NAMALWA (cell line): ENCODE results near the gene PF4V1.

ENCODE experiments used
- DNase-seq: peaks from one replicate; pipeline ENCODE4 v3.0.0-alpha.2; 2015; ENCODE audit warnings: low spot score

PF4V1 gene, protein sequence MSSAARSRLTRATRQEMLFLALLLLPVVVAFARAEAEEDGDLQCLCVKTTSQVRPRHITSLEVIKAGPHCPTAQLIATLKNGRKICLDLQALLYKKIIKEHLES

DNA sequence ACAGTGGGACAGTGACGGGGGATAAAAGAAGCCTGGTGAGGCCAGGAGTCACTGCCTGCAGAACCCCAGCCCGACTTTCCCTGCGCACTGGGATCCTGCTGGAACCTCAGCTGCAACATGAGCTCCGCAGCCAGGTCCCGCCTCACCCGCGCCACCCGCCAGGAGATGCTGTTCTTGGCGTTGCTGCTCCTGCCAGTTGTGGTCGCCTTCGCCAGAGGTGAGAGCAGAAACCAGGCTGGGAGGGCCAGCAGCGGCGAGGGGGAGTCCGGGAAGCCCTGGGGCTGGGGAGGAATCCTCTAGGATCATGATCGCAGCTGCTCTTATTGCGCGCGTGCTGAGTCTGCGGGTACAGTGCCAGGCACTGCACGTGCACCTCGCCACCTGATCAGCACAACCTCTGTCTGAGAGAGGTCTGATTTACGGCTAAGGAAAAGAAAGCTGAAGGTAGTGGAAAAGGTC lies at the start of gene PF4V1:
Gene PF4V1, plus strand, starts transcription at position 51 of the 459 bp plus-strand sequence. Its CDS starts 67 bp downstream, at position 118.
- DNase-seq: no peak

DNA sequence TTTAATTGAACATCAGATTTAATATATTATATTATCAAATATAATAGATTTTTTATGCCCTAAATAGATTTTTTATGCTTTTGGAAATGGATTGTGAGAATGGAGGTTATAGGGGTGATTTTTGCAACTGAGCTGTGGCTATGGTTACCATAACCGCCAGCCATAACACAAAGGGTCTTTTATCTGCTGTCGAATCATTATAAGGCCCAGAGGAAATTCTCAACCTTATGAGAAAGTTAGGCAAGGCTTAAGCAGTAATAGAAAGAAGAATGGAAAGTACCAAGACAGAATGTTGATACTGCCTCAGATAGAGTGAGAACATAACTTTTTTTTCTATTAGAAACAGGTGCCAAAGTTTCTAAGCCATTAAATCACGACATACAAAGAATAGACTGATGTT lies 42.9 kb upstream of the PF4V1 start:
- no peak for DNase-seq

DNA sequence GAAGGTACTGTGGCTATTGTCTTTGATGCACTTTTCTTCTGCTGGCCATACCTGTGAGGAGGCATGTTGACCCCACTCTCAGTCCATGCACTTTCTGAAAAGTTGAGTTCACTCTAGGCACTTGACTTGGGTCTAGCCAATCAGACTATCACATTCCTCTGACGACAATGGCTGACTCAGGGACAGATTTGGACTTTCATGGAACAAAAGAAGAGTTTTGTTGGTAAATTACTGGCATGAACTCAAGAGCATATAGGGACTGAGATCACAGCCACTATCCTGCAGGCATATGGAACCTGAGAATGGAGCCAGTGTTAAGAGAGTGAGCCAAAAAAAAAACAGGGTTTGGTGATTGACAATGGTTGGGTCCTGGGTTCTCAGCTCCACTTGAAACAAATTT lies 41.3 kb upstream of the PF4V1 start:
- DNase-seq: no peak

DNA sequence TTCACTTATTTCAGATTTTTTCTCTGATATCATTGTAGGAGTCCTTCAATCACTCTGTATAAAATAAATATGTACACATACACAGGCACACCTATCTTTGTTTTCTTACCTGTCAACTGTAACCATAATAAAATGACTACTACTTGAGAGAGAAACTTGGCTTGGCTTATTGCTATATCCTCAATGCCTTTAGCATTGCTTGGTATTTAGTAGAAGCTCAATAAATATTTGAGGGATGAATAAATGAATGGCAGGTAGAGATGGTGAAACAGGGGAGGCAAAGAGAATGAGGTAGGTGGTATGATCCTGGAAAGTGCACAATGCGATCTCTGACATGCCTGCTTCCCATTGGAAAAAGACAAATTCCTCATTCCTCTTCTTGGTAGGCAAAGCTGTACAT lies 38.4 kb upstream of the PF4V1 start:
- no peak for DNase-seq

DNA sequence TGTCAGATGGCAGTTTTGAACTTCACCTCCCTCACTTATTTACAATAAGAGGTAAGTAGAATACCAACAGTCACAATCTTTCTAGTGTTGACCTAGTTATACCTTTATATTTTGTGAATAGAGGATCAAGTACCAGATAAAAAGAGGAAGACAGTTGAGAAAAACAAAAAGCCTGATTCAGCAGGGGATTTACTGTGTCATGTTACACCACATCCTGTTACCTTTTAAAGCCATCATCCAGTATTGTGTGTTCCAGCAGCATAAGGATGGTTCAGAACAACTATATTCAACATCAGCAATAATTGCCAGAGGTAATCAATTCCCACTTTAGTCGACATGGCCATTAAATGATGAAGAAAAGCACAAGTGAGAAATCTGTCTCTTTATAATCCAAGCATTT lies 38.0 kb upstream of the PF4V1 start:
- DNase-seq: no peak

DNA sequence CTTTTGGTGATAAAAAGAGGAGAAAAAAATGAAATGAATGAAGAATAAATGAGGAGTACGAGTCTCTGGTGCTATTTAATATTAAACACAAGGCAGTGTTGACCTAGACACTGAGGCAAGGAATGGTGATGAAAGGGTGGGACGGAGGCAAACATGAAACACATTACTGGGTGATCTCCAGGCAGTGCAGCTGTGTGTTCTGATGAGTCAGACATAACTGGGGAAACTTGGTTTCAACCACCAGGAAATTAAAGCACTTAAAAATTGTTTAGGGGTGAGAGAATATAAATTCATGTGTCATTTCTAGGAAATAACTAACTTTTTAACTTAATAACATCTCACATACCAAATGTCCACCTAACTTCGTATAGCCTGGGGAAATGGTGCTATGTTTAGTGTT lies 36.3 kb upstream of the PF4V1 start:
- DNase-seq: no peak

DNA sequence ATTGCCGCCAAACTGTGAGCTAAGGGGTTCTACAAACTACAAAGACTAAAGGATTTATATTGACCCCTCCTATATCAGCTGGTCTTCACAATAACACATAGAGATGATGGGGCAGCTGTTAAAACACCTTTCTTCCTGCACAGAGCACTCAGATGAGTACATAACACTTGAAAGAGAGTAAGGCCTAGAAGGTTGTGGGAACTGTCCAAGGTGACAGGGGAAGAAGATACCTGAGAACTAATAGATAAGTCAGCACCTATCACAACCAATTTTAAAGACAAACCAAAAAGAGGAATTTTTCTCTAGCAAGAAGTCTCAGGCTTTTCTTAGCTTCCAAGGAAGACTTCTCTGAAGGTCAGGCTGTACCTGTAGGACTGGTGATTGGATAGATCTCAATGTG lies 35.8 kb upstream of the PF4V1 start:
- no peak for DNase-seq

DNA sequence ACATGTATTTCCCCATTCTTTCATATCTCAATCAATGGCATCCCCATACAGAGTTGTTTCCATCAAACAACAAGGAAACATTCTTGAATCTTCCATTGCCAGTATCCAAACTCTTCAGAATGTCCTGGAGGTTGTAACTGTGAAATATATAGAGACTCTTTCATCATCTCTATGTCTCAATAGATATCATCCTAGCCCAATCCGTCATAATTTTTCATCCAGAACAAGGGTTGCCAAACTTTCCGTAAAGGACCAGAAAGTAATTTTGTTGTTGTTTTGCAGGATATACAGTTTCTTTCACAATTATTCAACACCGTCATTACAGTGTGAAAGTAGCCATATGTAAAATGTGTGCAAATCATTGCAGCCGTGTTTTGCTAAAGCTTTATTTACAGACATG lies 31.8 kb upstream of the PF4V1 start:
- DNase-seq: no peak

DNA sequence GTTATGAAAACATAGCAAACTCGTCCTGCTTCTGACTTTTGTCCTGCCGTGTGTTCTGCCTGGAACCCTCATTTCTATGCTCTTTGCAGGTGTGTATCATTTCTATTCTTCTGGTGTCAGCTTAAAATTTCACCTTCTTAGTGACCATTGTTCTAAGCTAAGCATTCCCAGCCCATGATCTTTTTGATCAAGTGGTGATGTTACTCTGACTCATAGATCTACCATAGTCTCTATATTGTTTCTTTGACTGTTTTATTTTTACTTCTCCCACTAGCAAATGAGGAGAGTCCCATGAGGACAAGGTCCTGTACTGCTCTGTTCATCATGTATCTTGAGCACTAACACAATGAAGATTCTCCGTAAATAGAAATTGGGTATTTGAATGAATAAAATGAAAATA lies 30.7 kb upstream of the PF4V1 start:
- DNase-seq: no peak

DNA sequence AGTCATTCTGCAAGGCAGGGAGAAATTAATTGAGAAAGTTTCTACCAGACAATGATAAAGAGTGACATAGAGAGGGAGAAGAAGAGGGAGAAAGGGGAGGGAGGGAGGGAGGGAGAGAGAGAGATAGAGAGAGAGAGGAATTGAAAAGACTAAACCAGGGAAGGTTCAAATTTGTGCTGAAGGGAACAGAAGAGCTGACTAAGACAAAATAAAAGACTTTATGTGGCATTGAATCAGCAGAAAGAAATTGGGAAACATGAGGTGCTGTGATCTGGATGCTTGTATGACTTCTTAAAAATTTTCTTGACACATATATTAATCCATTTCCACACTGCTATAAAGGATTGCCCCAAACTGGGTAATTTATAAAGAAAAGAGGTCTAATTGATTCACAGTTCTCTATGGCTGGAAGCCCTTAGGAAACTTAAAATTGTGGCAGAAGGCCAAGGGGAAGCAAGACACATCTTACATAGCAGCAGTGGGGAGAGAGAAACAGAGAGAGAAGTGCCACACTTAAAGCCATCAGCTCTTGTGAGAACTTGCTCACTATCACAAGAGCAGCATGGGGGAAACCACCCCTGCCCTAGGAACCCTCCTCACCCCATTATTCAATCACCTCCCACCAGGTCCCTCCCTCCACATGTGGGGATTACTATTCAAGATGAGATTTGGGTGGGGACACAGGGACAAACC lies 30.1 kb upstream of the PF4V1 start:
- no peak for DNase-seq

DNA sequence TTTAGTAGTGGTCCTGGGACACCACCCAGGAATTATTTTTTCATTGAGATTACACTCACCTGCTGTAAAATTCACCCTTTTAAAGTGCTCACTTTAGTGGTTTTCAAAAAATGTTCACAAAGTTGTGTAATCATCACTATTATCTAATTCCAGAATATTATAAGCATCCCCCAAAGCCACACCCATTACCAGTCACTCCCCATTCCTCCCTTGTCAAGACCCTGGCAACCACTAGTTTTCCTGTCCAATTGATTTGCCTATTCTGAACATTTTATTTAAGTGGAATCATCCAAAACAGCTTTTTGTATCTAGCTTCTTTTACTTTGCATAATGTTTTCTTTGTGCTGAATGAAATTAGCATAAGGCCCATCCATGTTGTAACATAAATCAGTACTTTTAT lies 29.3 kb upstream of the PF4V1 start:
- no peak for DNase-seq

DNA sequence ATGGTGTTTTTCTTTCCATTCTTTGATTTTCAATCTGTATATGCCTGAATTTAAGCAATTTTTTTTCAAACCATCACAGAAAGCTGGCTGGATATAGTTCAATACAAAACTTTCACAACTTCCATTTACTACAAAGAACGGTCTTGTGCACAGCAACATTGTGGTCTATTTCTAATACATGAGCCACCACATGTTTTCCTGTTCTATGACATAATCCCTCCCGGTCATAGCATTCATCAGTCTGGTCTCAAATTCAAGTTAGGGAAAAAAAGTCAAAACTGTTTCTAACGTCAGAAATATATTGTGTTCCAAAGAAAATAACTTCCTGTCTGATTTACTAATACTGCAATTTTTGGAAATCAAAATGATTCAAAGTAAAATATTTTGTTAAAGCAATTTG lies 24.1 kb upstream of the PF4V1 start:
- DNase-seq: no peak

DNA sequence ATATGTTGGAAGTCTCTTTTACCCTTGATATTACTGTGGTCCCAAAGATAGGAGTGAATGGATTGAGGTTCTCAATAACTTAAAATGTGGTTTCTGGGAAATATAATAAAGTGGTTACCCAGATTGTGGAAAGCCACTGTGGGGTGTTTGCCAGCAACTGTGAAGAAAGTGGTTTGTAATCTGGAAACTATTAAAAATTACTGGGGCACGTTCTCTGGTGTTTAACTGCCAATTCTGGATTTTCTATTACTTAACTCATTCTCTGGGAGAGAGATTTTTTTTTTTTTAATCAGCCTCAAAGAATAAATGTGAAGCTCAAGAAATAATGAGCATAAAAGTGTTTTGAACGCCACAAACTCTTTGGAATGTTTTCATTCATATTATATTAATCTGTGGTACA lies 21.5 kb upstream of the PF4V1 start:
- no peak for DNase-seq

DNA sequence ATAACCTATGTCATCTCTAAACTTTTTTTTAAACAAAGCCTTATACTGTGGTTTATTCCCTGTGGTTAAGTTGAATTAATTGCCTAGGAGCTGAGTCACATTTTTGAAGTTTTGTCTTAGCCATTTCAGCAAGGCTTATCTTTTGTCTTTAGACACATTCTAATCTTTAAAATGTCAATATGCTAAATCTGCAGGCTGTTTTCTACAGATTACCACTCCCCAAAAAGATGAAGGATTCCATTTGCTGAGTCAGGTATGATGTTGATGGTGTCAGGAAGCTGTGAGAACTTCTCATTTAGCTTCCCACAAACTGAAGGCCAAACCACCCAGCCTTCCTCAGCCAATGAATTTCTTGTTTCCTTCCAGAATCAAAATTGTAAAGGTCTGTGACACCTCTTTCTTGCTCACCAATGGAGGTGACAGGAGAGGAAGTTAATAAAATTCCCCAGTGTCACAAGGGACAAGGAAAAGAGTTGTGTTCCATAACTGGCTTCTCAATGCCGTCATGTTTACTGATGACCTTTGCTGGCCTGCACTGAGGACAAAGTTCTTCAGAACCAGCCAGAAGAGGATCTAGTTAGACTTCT lies 20.4 kb upstream of the PF4V1 start:
- DNase-seq: no peak

DNA sequence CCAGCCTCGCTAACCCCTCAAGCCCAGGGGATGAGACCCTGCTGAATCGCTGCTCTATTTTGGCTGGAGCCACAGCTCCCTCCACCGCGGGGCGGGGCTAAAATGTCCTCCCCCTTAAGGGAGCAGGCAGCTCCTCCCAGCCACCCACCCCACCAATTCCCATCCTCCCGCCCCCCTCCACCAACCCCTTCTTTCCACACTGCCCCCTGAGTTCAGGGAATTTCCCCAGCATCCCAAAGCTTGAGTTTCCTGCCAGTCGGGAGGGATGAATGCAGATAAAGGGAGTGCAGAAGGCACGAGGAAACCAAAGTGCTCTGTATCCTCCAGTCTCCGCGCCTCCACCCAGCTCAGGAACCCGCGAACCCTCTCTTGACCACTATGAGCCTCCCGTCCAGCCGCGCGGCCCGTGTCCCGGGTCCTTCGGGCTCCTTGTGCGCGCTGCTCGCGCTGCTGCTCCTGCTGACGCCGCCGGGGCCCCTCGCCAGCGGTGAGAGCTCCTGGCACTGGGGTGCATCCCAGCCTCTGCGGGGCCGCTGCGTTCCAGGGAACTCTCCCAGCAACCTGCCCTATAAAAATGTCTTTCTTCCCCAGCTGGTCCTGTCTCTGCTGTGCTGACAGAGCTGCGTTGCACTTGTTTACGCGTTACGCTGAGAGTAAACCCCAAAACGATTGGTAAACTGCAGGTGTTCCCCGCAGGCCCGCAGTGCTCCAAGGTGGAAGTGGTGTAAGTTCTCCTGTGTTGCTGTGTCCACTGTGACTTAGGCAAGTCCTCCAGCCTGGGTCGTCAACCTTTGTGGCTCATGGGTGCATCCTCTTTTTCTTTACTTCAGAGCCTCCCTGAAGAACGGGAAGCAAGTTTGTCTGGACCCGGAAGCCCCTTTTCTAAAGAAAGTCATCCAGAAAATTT lies 16.5 kb upstream of the PF4V1 start, which contains the start of gene CXCL6:
Gene CXCL6, plus strand, starts transcription at position 306 of the 907 bp plus-strand sequence. Its CDS starts 73 bp downstream, at position 379.
- DNase-seq: no peak

DNA sequence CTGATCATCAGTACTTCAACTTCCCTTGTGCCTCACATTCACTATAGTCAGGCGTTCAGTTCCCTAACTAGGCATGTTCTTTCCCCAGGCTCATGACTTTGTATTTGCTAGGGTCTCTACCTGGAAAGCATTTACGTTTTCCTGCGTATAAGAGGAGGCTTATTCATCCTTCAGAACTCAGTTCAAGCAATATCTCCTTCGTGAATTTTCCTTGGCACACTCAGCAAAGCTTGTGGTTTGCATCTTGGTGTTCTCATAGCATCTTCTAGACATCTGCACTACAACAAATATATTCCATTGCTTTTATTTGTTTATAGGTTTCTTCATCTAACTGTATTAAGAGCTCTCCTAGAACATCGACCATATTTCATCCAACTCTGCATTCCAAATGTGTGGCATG lies 14.0 kb upstream of the PF4V1 start:
- no peak for DNase-seq

DNA sequence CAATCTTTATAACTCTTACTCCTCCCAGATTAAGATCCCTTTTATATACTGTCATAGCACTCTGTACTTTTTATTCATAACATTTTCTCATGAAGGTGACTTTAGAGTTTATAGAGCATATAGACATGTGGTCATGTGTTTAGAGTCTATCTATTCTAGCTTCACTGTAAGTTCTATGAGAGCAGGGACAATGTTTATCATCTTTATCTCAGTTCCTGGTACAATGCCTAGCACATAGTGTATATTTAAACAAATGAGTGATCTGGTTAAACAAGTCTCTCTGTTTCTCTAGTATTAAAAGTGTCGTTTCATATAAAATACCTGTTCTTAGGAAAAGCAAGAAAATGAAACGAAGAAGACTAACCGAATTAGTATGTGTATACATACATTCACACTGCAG lies 13.4 kb upstream of the PF4V1 start:
- DNase-seq: no peak

DNA sequence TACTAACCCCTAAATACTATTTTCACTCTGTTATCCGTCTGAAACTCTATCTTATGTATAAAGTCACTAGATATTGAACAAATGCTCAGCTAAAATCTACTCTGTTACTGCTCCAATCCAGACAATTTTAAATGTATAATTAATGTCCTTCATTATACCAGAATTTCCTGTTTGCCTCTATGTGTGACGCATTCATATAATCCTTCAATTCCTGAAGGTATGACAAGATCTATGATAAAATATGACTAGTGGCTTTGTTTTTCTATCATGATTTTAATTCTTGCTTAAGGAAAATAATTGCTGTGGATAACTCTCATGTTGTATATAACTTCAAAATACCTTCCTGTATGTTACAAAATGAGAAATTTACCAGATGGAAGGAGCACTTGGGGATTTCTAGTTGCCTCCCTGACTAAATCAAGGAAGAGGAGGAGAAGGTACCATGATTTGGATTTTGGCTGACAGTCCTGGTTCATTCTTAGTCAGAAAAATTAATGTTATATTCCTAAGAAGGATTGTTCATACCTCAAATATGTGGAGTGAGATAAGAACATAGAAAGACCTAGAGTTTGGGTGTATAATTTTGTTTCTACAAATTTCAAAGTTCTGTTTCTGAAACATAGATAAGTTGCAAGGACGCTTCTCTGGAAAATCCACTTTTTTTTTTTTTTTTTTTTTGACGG lies 11.7 kb upstream of the PF4V1 start:
- no peak for DNase-seq

DNA sequence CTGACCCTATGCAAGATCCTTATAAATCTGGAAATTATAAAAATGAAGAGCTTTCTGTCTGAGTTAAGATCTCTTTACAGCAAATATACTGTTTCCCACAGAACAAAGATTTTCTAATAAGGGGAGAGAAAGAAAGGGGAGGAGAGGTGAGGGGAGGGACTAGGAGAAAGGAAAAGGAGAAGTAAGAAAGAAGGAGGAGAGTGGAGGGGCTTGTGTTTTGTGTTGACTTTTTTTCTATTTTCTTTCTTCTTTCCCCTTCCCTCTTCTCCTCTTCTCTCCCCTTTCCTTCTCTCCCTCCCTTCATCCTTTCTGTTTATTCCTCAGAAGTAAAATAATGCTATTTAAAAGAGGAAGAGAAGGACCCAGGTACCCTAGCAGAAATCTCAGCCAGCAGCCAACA lies 10.4 kb upstream of the PF4V1 start:
- DNase-seq: no peak

DNA sequence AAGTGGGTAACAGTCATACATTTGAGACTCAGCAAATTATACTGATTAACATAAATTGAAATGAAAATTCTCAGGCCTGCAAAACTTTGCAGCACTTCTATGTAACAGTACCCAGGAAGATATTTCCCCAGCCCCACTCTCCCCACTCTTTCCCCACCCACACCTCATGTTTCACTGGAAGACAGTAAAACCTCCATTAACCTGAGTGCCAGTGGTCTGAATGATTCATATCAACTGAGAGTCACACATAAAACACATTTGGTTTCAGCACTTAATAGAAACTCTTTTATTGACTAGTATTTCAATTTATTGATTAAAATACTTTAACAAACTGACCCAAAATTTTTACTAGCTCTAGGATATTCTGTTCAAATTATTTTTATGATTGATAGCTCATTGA lies 9.7 kb upstream of the PF4V1 start:
- DNase-seq: no peak

DNA sequence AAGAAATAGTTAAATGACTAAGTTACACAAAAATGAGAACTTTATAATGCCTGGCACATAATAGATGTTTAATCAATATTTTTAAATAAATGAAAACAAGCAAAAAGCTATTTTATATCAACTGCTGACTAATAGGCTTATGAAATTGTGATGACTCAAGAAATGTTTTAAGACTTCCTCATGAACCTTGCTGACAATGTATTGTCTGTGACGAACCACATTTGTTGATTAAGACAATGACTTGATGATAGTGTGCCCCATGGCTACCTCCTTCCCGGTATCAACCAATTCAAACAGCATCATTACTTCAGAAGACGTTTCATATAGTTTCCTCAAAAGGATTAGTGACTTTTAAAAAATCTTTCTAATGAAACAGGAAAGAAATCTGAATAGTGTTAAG lies 8.8 kb upstream of the PF4V1 start:
- DNase-seq: no peak

DNA sequence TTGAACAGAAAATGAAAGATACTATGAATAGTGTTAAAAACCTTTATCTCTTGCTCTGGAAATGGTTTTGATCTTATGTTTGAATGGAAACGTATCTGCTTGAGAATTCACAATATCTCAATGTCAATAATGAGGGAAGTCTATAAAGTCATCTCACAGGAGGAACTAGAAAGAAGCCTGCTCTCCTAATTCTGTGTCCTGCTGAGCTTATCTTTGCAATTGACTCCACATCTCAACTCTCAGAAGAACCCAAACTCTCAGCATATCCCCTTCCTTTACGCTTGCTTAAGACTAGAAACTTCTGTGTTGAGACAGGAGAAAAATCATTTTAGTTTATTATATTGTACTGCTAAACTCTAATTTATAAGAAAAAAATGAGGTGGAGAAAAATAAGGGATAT lies 8.3 kb upstream of the PF4V1 start:
- no peak for DNase-seq
